ENCODE measurements around the gene ASIP. TPM values are rescaled to one million over a fixed set of nuclear protein-coding genes. Genes with fewer than 3 reads are reported as not detected.

Gene ASIP
- total RNA-seq, 1 donor from 2014 or later: not detected

- H3K4me3 ChIP-seq: no peak overlapping the region
- no peaks in the 10 kb centered on the region for H3K27me3 ChIP-seq
- intact Hi-C loops (cut with DNase I): no loop called here
- no peaks in the 10 kb centered on the region for H3K9me3 ChIP-seq
- no peaks in the 10 kb centered on the region for H3K36me3 ChIP-seq
- no peak overlapping the region for H3K27ac ChIP-seq
- TF ChIP-seq, protein P1, sequence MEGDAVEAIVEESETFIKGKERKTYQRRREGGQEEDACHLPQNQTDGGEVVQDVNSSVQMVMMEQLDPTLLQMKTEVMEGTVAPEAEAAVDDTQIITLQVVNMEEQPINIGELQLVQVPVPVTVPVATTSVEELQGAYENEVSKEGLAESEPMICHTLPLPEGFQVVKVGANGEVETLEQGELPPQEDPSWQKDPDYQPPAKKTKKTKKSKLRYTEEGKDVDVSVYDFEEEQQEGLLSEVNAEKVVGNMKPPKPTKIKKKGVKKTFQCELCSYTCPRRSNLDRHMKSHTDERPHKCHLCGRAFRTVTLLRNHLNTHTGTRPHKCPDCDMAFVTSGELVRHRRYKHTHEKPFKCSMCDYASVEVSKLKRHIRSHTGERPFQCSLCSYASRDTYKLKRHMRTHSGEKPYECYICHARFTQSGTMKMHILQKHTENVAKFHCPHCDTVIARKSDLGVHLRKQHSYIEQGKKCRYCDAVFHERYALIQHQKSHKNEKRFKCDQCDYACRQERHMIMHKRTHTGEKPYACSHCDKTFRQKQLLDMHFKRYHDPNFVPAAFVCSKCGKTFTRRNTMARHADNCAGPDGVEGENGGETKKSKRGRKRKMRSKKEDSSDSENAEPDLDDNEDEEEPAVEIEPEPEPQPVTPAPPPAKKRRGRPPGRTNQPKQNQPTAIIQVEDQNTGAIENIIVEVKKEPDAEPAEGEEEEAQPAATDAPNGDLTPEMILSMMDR (IDR thresholded peaks at IDR 0.05): no peak
- TF ChIP-seq POLR2AphosphoS5 (IDR thresholded peaks at IDR 0.05; ENCODE audit: insufficient read depth in 1 of 2, low read depth in 1 of 2) (peak in 1 of 2 donors; percentile 52), POLR2A (IDR thresholded peaks at IDR 0.05) (no peak)
- no peak for DNase-seq (ENCODE audit: extremely low spot score in 2 of 2)
- peaks cover 9% of the 10 kb centered on the region for H3K4me1 ChIP-seq
Observed at GRCh38 chr20:34269996-34270627, 28.9 kb downstream of the ASIP start.

GRCh38 chr20:34271956-34272355 lies 30.7 kb downstream of the ASIP start:
- H3K27ac ChIP-seq: no peak overlapping the region
- intact Hi-C loops (cut with DNase I): no loop called here
- no peaks in the 10 kb centered on the region for H3K9me3 ChIP-seq
- no peak overlapping the region for H3K4me3 ChIP-seq
- H3K4me1 ChIP-seq: peaks cover 9% of the 10 kb centered on the region
- TF ChIP-seq POLR2AphosphoS5 (IDR thresholded peaks at IDR 0.05; ENCODE audit: insufficient read depth in 1 of 2, low read depth in 1 of 2): no peak
- TF ChIP-seq POLR2A (IDR thresholded peaks at IDR 0.05): no peak
- TF ChIP-seq, protein P1 (IDR thresholded peaks at IDR 0.05): no peak
- H3K36me3 ChIP-seq: no peaks in the 10 kb centered on the region
- DNase-seq (ENCODE audit: extremely low spot score in 2 of 2): no peak
- no peaks in the 10 kb centered on the region for H3K27me3 ChIP-seq

GRCh38 chr20:34274694-34275093 lies 33.5 kb downstream of the ASIP start:
- H3K4me1 ChIP-seq: no peaks in the 10 kb centered on the region
- H3K27ac ChIP-seq: no peak overlapping the region
- no peaks in the 10 kb centered on the region for H3K27me3 ChIP-seq
- no peaks in the 10 kb centered on the region for H3K9me3 ChIP-seq
- no peak for DNase-seq (ENCODE audit: extremely low spot score in 2 of 2)
- no peak overlapping the region for H3K4me3 ChIP-seq
- TF ChIP-seq POLR2AphosphoS5 (IDR thresholded peaks at IDR 0.05; ENCODE audit: insufficient read depth in 1 of 2, low read depth in 1 of 2) (no peak), POLR2A (IDR thresholded peaks at IDR 0.05) (no peak)
- TF ChIP-seq, protein P1 (IDR thresholded peaks at IDR 0.05): no peak
- intact Hi-C loops (cut with DNase I): no loop called here
- no peaks in the 10 kb centered on the region for H3K36me3 ChIP-seq

GRCh38 chr20:34281177-34281576 lies 40.0 kb downstream of the ASIP start:
- no peak for DNase-seq (ENCODE audit: extremely low spot score in 2 of 2)
- Histone ChIP-seq H3K4me3 (no peak overlapping the region), H3K27ac (no peak overlapping the region), H3K36me3 (peaks cover 4 to 54% of the 10 kb centered on the region in 2 donors), H3K4me1 (no peaks in the 10 kb centered on the region), H3K27me3 (no peaks in the 10 kb centered on the region), H3K9me3 (no peaks in the 10 kb centered on the region)
- intact Hi-C loops (cut with DNase I): no loop called here
- TF ChIP-seq, protein P1 (IDR thresholded peaks at IDR 0.05): no peak
- TF ChIP-seq POLR2AphosphoS5 (IDR thresholded peaks at IDR 0.05; ENCODE audit: insufficient read depth in 1 of 2, low read depth in 1 of 2) (no peak), POLR2A (IDR thresholded peaks at IDR 0.05) (no peak)

- Histone ChIP-seq H3K36me3 (peaks cover 4 to 56% of the 10 kb centered on the region in 2 donors), H3K27me3 (no peaks in the 10 kb centered on the region), H3K27ac (no peak overlapping the region), H3K4me3 (no peak overlapping the region), H3K9me3 (no peaks in the 10 kb centered on the region), H3K4me1 (no peaks in the 10 kb centered on the region)
- intact Hi-C loops (cut with DNase I): no loop called here
- TF ChIP-seq POLR2AphosphoS5 (IDR thresholded peaks at IDR 0.05; ENCODE audit: insufficient read depth in 1 of 2, low read depth in 1 of 2): no peak
- no peak for TF ChIP-seq POLR2A (IDR thresholded peaks at IDR 0.05)
- DNase-seq (ENCODE audit: extremely low spot score in 2 of 2): no peak
Observed at GRCh38 chr20:34282041-34282440, 40.8 kb downstream of the ASIP start.
